Liver (tissue), 9 donors: Measurements from ENCODE around the gene SYT8. TPM values are rescaled to one million over a fixed set of nuclear protein-coding genes. Genes with fewer than 3 reads are reported as not detected.
A peak's percentile ranks its signal among the peaks of the same experiment; 100 is the strongest.
"Not testable (repeated sequence)": the region's sequence is repeated elsewhere in the genome, so short reads cannot be mapped to it uniquely, and the experiment has no call there.

Source experiments
- DNase-seq: peaks from one replicate; pipeline ENCODE4 v3.0.0-alpha.2; 2017; ENCODE audit warnings: low spot score
- H3K27ac ChIP-seq, 2 donors: one replicate each; pipeline ENCODE4 v1.7.0; 2013; ENCODE audit warnings: inconsistent platforms in 2 of 2, low read length in 2 of 2, control low read depth in 1 of 2, low read depth in 1 of 2, mild to moderate bottlenecking in 1 of 2
- H3K27me3 ChIP-seq, 4 donors: one replicate each; pipeline versions ENCODE4 v1.6.1 to v1.7.0; 2013; ENCODE audit warnings: low read length in 3 of 4, inconsistent platforms in 1 of 4, mild to moderate bottlenecking in 1 of 4, moderate library complexity in 1 of 4; ENCODE audit not compliant: control insufficient read depth in 4 of 4, insufficient read depth in 4 of 4
- H3K36me3 ChIP-seq, 4 donors: one replicate each; pipeline versions ENCODE4 v1.6.1 to v1.7.0; 2013; ENCODE audit warnings: low read length in 3 of 4, mild to moderate bottlenecking in 3 of 4, low read depth in 1 of 4, moderate library complexity in 1 of 4; ENCODE audit not compliant: control insufficient read depth in 4 of 4, insufficient read depth in 3 of 4
- H3K4me1 ChIP-seq, 4 donors: one replicate each; pipeline versions ENCODE4 v1.6.1 to v1.7.0; 2013; ENCODE audit warnings: low read length in 3 of 4, mild to moderate bottlenecking in 3 of 4, moderate library complexity in 1 of 4; ENCODE audit not compliant: control insufficient read depth in 4 of 4, insufficient read depth in 4 of 4
- H3K4me3 ChIP-seq, 3 donors: one replicate each; pipeline versions ENCODE4 v1.6.1 to v1.7.0; 2013; ENCODE audit warnings: low read length in 3 of 3, control low read depth in 1 of 3, low read depth in 1 of 3, mild to moderate bottlenecking in 1 of 3
- H3K9ac ChIP-seq, 2 donors: one replicate each; pipeline ENCODE4 v1.7.0; 2013; ENCODE audit warnings: low read length in 2 of 2, mild to moderate bottlenecking in 2 of 2, moderate library complexity in 2 of 2, control low read depth in 1 of 2, low read depth in 1 of 2
- H3K9me3 ChIP-seq, 4 donors: one replicate each; pipeline versions ENCODE4 v1.6.1 to v1.7.0; 2013; ENCODE audit warnings: low read length in 3 of 4; ENCODE audit not compliant: control insufficient read depth in 4 of 4
- CTCF ChIP-seq: fragments of 150-350 bp; IDR thresholded peaks from 2 replicates; pipeline ENCODE4 v1.5.1; 2017; ENCODE audit warnings: improper control_type of control experiment, low read depth, low read length; ENCODE audit not compliant: missing input control
- FOXA2 ChIP-seq: IDR thresholded peaks from 2 replicates; pipeline ENCODE4 v1.6.1; 2016; ENCODE audit warnings: antibody characterized with exemption
- NR2F2 ChIP-seq: IDR thresholded peaks from 2 replicates; pipeline ENCODE4 v1.6.1; 2016; ENCODE audit warnings: antibody characterized with exemption
- RAD21 ChIP-seq, 2 donors: IDR thresholded peaks; 2 replicates each; pipeline ENCODE4 v1.6.1; 2016; ENCODE audit warnings: antibody characterized with exemption in 2 of 2, mild to moderate bottlenecking in 2 of 2
- TAF1 ChIP-seq: conservative IDR thresholded peaks from 2 replicates; pipeline ENCODE4 v1.6.1; 2016; ENCODE audit warnings: antibody characterized with exemption, mild to moderate bottlenecking
- ZBTB33 ChIP-seq: IDR thresholded peaks from 2 replicates; pipeline ENCODE4 v1.6.1; 2016; ENCODE audit warnings: antibody characterized with exemption
- WGBS: extraction: QIAGEN DNeasy Blood & Tissue Kit; methylation state at CpG from one replicate; pipeline ENCODE4 v1.1.7; 2013; 5-methylcytosine and 5-hydroxymethylcytosine counted together
- polyA plus RNA-seq, 2 donors: library from polyadenylated mRNA; stranded (reverse) in 1 of 2; unstranded in 1 of 2; fragments of 200-250 nt in 1 of 2; fragments of >200 nt in 1 of 2; fragmentation: Nextera tagmentation in 1 of 2; extraction: Ambion mirVana in 1 of 2; gene quantifications; one replicate each; pipeline versions ENCODE4 v1.2.1 to v1.2.3, GENCODE V29; 2013 to 2015
- total RNA-seq, 2 donors: library from RNA; depleted of rRNA; stranded (reverse); fragments of >200 nt; gene quantifications; one replicate each; pipeline ENCODE4 v1.2.3, GENCODE V29; 2014
- donor health status: healthy.
- donor health status: healthy.
- donor health status: healthy.
- donor health status: healthy.
- donor health status: healthy.

The SYT8 gene
- total and polyA plus RNA-seq, 4 donors: 0.17 to 0.99 (median 0.35) TPM

DNA sequence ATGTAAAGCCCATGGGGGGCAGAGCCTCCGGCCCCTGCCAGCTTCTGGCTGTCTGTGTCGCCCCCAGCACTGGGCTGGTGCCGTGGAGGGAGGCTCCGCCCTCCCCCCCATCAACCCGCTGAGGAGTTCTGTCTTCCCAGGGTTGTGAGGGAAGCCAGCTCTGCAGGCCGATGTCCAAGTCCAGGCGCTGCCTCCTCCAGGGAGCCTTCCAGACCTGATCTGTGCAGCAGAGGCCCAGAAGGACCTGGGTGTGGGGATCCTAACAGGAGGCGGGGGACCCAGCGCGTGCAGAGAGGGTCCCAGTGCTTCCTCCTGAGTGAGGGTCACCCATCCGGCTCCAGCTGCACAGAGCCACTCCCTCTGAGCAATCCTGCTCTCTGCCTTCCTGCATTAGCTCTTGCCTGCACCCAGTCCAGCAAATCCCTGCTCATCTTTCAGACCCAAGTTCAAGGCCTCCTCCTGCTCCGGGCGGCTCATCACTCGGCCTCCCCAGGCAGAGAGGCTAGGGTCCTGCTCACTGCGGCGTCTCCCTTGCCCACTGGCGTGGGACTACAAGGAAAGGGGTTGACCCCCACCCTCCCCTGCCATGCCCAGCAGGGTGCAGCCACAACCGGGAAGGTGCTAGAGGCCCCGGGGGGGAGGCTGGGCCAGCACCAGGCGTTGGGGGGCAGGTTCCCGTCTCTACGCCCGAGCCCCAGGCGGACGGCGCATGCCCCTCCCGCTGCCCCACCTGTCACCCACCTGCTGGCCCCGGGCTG lies 40.5 kb downstream of the SYT8 start:
- Histone ChIP-seq H3K36me3 (no peaks in the 10 kb centered on the region), H3K9me3 (no peaks in the 10 kb centered on the region), H3K9ac (no peak overlapping the region), H3K27me3 (no peaks in the 10 kb centered on the region), H3K4me3 (no peak overlapping the region), H3K27ac (peak overlapping the region in 1 of 2 donors; percentile 20), H3K4me1 (peaks cover 0 to 3% (median 0%) of the 10 kb centered on the region in 4 donors)
- WGBS: 74% methylated on average over 28 of the region's 28 CpGs
- TF ChIP-seq TAF1: no peak
- no peak for DNase-seq

GRCh38 chr11:1875851-1876301 lies 41.1 kb downstream of the SYT8 start:
- not testable (repeated sequence) for H3K9ac ChIP-seq, H3K27me3 ChIP-seq, H3K36me3 ChIP-seq, H3K9me3 ChIP-seq, H3K27ac ChIP-seq, H3K4me1 ChIP-seq, DNase-seq, H3K4me3 ChIP-seq
- 81% methylated on average over 12 of the region's 13 CpGs for WGBS

DNA sequence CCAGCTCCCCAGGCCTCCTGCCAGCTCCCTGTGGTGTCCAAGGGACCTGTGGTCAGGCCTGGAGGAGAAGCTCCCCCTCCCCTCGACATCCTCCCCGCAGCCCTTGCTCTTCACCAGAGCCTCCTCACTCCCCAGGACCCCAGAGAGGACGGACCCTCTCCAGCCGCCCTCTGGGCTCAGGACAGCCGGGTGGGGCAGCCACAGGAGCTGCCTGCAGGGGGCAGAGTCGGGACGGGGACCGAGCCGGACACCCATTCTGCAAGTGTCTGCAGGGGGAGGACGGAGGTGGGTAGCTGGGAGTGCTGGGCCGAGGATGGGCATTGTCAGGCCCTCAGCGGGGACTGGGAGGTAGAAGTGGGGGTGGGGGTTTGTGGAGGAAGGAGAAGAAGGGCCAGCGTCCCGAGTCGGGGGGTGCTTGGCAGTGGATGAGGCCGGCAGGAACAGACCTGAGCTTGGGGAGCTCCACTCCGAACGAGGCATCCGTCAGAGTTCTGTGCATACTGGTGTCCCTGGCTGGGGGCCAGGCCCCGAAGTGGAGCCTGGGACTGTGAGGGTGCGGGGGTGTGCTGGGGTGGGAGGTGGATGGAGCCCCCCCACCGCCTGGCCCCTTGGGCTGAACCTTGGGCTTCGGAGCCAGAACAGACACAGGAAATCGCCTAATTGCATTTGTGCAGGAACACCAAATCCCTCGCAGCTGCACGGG lies 41.7 kb downstream of the SYT8 start:
- peak; percentile 46 for TF ChIP-seq CTCF
- TF ChIP-seq RAD21 (IDR thresholded peaks at IDR 0.05): peak in 1 of 2 donors; percentile 58
- TF ChIP-seq TAF1: no peak
- no peak for TF ChIP-seq ZBTB33
- TF ChIP-seq NR2F2: no peak
- TF ChIP-seq FOXA2: no peak
- 49% methylated on average over 26 of the region's 26 CpGs for WGBS
- no peak overlapping the region for H3K27ac ChIP-seq
- H3K36me3 ChIP-seq: peaks cover 0 to 2% (median 0%) of the 10 kb centered on the region in 4 donors
- no peaks in the 10 kb centered on the region for H3K4me1 ChIP-seq
- no peaks in the 10 kb centered on the region for H3K9me3 ChIP-seq
- no peak overlapping the region for H3K9ac ChIP-seq
- DNase-seq: no peak
- H3K27me3 ChIP-seq: no peaks in the 10 kb centered on the region
- H3K4me3 ChIP-seq: no peak overlapping the region
